Natural killer cell (primary cell): ENCODE measurements around the gene GADD45A. TPM values are rescaled to one million over a fixed set of nuclear protein-coding genes. Genes with fewer than 3 reads are reported as not detected.

Experiments
- ATAC-seq, 3 donors: fragments of 150-1000 bp in 2 of 3; fragments of 200-7000 bp in 1 of 3; cut with Tn5 transposase; 1 replicate in 1 of 3; 2 replicates in 2 of 3; pipeline ENCODE4 v1.10.0; 2021; ENCODE audit warnings: mild to moderate bottlenecking in 2 of 3, moderate library complexity in 2 of 3
- DNase-seq, 2 donors: peaks; one replicate each; pipeline versions ENCODE4 v3.0.0 to v3.0.0-alpha.2; 2013 to 2021; ENCODE audit warnings: mixed read lengths in 1 of 2
- H3K27ac ChIP-seq: one replicate; pipeline ENCODE4 v1.5.1; 2013; ENCODE audit warnings: mild to moderate bottlenecking, low read length
- H3K27me3 ChIP-seq: one replicate; pipeline ENCODE4 v1.6.1; 2013; ENCODE audit warnings: low read length; ENCODE audit not compliant: control insufficient read depth, insufficient read depth
- H3K36me3 ChIP-seq: one replicate; pipeline ENCODE4 v1.6.1; 2013; ENCODE audit warnings: low read length; ENCODE audit not compliant: control insufficient read depth, insufficient read depth
- H3K4me1 ChIP-seq: one replicate; pipeline ENCODE4 v1.6.1; 2013; ENCODE audit warnings: low read length; ENCODE audit not compliant: control insufficient read depth, insufficient read depth
- H3K4me3 ChIP-seq: one replicate; pipeline ENCODE4 v1.5.1; 2013; ENCODE audit warnings: low read length
- H3K9me3 ChIP-seq: one replicate; pipeline ENCODE4 v1.6.1; 2013; ENCODE audit warnings: low read length; ENCODE audit not compliant: control insufficient read depth, insufficient read depth
- H3K27ac Mint-ChIP-seq, 2 donors: one replicate each; pipeline ENCODE4 v1.8.0; 2022; ENCODE audit warnings: mild to moderate bottlenecking in 2 of 2, mixed read lengths in 2 of 2, moderate library complexity in 1 of 2
- H3K27me3 Mint-ChIP-seq, 2 donors: one replicate each; pipeline ENCODE4 v1.8.0; 2022; ENCODE audit warnings: low read depth in 2 of 2, mixed read lengths in 2 of 2
- H3K36me3 Mint-ChIP-seq: one replicate; pipeline ENCODE4 v1.8.0; 2022; ENCODE audit warnings: mixed read lengths
- H3K4me1 Mint-ChIP-seq, 2 donors: one replicate each; pipeline ENCODE4 v1.8.0; 2022; ENCODE audit warnings: mixed read lengths in 2 of 2
- H3K4me3 Mint-ChIP-seq: one replicate; pipeline ENCODE4 v1.8.0; 2022; ENCODE audit warnings: mild to moderate bottlenecking, moderate library complexity, mixed read lengths
- H3K9me3 Mint-ChIP-seq, 2 donors: one replicate each; pipeline ENCODE4 v1.8.0; 2022; ENCODE audit warnings: mixed read lengths in 2 of 2
- CTCF ChIP-seq: fragments of 200-600 bp; IDR thresholded peaks from one replicate; pipeline ENCODE4 v1.8.0; 2022; ENCODE audit warnings: antibody characterized with exemption
- WGBS: methylation state at CpG from one replicate; pipeline ENCODE4 v1.1.7; 2013; ENCODE audit warnings: missing lambda C conversion rate; ENCODE audit not compliant: insufficient coverage; 5-methylcytosine and 5-hydroxymethylcytosine counted together
- intact Hi-C: fragments of 100-400 bp; cut with micrococcal nuclease; formaldehyde crosslinking; loops from one replicate; pipeline ENCODE4 v1.14.2; 2022
- total RNA-seq, 4 donors: library from RNA; stranded (reverse); fragments of 120-200 nt in 1 of 4; gene quantifications; one replicate each; pipeline versions ENCODE4 v1.2.3 to v1.2.4, GENCODE V29; 2013 to 2022

The GADD45A gene
- total RNA-seq, 3 donors from 2014 or later (not counting 1 experiment from before 2014, with no cell fraction given), result 21.8 to 30.3 (median 26.6) TPM

GRCh38 chr1:67722292-67722944 lies 37.4 kb downstream of the GADD45A start:
- Histone ChIP-seq H3K4me1 (no peaks in the 10 kb centered on the region), H3K9me3 (no peaks in the 10 kb centered on the region), H3K27me3 (no peaks in the 10 kb centered on the region), H3K27ac (no peak overlapping the region), H3K36me3 (no peaks in the 10 kb centered on the region), H3K4me3 (no peak overlapping the region)
- no peak overlapping the region for H3K4me3 Mint-ChIP-seq
- 81% methylated on average over 4 of the region's 4 CpGs for WGBS
- H3K4me1 Mint-ChIP-seq, result peaks cover 0 to 7% of the 10 kb centered on the region in 2 donors
- no peak for ATAC-seq
- H3K9me3 Mint-ChIP-seq, result no peaks in the 10 kb centered on the region
- no peaks in the 10 kb centered on the region for H3K36me3 Mint-ChIP-seq
- DNase-seq, result no peak
- intact Hi-C loops, result no loop called here
- H3K27ac Mint-ChIP-seq, result no peak overlapping the region
- no peak for TF ChIP-seq CTCF
- no peaks in the 10 kb centered on the region for H3K27me3 Mint-ChIP-seq

DNA sequence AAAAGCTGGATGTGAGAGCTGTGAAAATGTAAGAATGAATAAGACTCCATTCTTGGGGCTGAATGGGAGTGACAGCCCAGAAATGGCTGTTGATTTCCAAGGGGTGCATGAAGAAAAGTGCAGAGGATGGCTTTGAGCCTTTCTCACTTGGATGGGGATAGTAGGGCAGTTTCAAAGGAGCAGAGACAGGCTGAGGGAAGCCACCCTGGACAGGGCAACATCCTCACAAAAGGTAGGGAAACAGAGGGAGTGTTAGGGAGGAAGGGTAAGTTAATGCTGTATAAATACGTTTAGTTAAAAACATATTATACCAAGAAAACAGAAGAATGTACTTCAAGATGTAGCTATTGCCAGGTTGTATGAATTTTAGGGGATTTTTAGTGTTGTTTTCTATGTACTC lies 38.1 kb downstream of the GADD45A start:
- no peak overlapping the region for H3K27ac Mint-ChIP-seq
- H3K4me3 Mint-ChIP-seq, result no peak overlapping the region

DNA sequence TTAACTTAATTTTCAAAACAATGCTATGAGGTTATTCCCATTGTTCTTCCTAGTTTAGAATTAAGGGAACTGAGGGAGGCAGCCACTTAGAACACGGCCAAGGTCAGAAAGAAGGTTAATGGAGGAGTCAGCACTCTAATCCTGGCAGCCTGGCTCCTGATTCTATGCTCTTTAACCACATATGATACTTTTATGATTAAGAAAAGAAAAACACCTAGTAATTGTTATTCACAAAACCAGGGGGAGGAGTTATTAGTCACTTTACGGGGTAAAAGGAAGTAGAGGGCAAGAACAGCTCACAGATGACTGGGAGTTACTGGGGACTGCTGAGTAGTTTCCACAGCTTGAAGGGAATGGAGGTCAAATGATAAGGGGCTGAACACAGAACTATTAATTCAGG lies 38.6 kb downstream of the GADD45A start:
- H3K9me3 ChIP-seq, result no peaks in the 10 kb centered on the region
- 49% methylated on average over 2 of the region's 2 CpGs for WGBS
- H3K4me3 Mint-ChIP-seq, result no peak overlapping the region
- H3K4me1 ChIP-seq, result no peaks in the 10 kb centered on the region
- no peaks in the 10 kb centered on the region for H3K36me3 ChIP-seq
- no peak overlapping the region for H3K4me3 ChIP-seq
- peaks cover 0 to 7% of the 10 kb centered on the region in 2 donors for H3K4me1 Mint-ChIP-seq
- no peak for ATAC-seq
- intact Hi-C loops, result no loop called here
- H3K36me3 Mint-ChIP-seq, result no peaks in the 10 kb centered on the region
- H3K27ac Mint-ChIP-seq, result no peak overlapping the region
- no peaks in the 10 kb centered on the region for H3K9me3 Mint-ChIP-seq
- no peaks in the 10 kb centered on the region for H3K27me3 ChIP-seq
- DNase-seq, result no peak
- peaks cover 2 to 7% of the 10 kb centered on the region in 2 donors for H3K27me3 Mint-ChIP-seq
- no peak overlapping the region for H3K27ac ChIP-seq
- no peak for TF ChIP-seq CTCF

More for the DNA sequence above, 38.1 kb downstream of the GADD45A start:
- no peak for TF ChIP-seq CTCF
- Histone ChIP-seq H3K36me3 (no peaks in the 10 kb centered on the region), H3K9me3 (no peaks in the 10 kb centered on the region), H3K27ac (no peak overlapping the region), H3K4me1 (no peaks in the 10 kb centered on the region), H3K27me3 (no peaks in the 10 kb centered on the region), H3K4me3 (no peak overlapping the region)
- Mint-ChIP-seq H3K9me3 (no peaks in the 10 kb centered on the region), H3K27me3 (peaks cover 0 to 2% of the 10 kb centered on the region in 2 donors), H3K36me3 (no peaks in the 10 kb centered on the region), H3K4me1 (peaks cover 0 to 7% of the 10 kb centered on the region in 2 donors)
- intact Hi-C loops, result no loop called here
- ATAC-seq (no peak), DNase-seq (no peak)
- WGBS, result no CpG with 5 or more reads among the region's 1 CpG
